Stomach smooth muscle (tissue), 2 donors: Measurements from ENCODE around the gene LRRC25.

Experiments
- H3K27ac ChIP-seq: one replicate; pipeline ENCODE4 v1.7.0; 2013; ENCODE audit warnings: mild to moderate bottlenecking, low read length, inconsistent platforms
- H3K27me3 ChIP-seq, 2 donors: one replicate each; pipeline ENCODE4 v1.7.0; 2013; ENCODE audit warnings: low read length in 2 of 2; ENCODE audit not compliant: insufficient read depth in 2 of 2, control insufficient read depth in 1 of 2
- H3K36me3 ChIP-seq, 2 donors: one replicate each; pipeline ENCODE4 v1.7.0; 2013; ENCODE audit warnings: low read length in 2 of 2; ENCODE audit not compliant: control insufficient read depth in 2 of 2, insufficient read depth in 2 of 2
- H3K4me1 ChIP-seq: one replicate; pipeline ENCODE4 v1.7.0; 2013; ENCODE audit warnings: low read length; ENCODE audit not compliant: control insufficient read depth, insufficient read depth
- H3K4me3 ChIP-seq, 2 donors: one replicate each; pipeline ENCODE4 v1.7.0; 2013; ENCODE audit warnings: low read length in 2 of 2
- H3K9ac ChIP-seq, 2 donors: one replicate each; pipeline ENCODE4 v1.7.0; 2013; ENCODE audit warnings: low read length in 2 of 2, mild to moderate bottlenecking in 1 of 2
- H3K9me3 ChIP-seq, 2 donors: one replicate each; pipeline ENCODE4 v1.7.0; 2013; ENCODE audit warnings: low read length in 2 of 2; ENCODE audit not compliant: control insufficient read depth in 2 of 2
- donor health status: healthy.
- donor health status: Pancreatic carcinoma.

LRRC25 gene

DNA sequence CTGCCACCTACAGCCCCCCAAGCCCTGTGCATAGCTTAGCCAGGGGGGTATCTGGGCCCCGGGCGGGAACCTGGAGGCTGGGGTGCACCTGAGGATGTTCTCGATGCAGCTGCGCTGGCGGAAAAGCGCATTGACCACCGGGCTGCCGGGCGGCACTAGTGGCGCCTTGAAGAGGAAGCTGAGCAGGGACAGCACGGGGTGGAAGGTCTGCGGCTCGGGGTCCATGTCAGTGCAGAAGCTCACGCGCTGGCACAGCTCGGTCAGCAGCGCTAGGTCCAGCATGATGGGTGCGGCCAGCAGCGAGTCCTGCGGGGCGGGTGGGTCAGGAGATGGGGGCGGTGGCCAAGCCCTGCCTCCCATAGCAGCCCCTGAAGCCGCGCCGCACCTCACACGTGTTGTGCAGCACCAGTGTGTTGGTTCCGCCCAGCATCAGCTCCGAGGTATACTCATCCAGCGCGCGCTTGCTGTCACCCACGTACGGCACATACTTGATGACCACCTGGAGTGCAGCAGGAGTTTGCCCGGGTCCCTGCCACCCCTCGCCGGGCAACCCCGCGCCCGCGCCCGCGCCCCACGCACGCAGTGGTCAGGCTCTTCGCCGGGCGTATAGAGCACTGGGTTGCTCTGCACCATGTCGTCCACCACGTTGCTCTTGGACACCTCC, 37.9 kb upstream of the LRRC25 start:
- Histone ChIP-seq H3K4me1 (peaks cover 35% of the 10 kb centered on the region), H3K36me3 (no peaks in the 10 kb centered on the region), H3K27me3 (peaks cover 2 to 17% of the 10 kb centered on the region in 2 donors), H3K4me3 (no peak overlapping the region), H3K9me3 (no peaks in the 10 kb centered on the region), H3K9ac (no peak overlapping the region), H3K27ac (no peak overlapping the region)

DNA sequence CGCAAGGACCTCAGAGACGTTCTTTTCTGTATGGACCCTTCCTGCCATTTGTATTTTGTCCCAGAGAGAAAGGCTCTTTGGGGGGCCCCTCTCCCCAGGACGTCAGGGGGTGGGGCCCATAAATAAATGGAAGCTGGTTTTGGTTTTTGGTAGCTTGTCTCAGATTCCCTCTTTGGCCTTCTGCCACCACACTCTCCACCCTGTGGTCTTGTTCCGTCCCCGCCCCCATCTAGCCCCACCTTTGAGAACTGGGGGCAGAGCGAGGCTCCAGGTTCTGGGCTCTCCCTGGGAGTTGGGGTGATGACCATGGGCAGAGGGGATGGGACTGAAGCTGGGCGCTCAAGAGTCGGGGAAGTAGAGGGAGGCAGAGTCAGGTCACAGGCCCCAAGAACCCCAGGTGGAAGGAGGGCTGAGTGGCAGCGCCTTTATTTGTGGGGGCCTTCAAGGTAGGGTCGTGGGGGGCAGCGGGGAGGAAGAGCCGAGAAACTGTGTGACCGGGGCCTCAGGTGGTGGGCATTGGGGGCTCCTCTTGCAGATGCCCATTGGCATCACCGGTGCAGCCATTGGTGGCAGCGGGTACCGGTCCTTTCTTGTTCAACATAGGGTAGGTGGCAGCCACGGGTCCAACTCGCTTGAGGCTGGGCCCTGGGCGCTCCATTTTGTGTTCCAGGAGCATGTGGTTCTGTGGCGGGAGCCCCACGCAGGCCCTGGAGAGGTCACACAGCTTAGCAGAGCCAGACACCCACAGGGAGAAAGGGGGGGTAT, 37.2 kb upstream of the LRRC25 start:
- H3K27me3 ChIP-seq: peaks cover 2 to 17% of the 10 kb centered on the region in 2 donors
- no peaks in the 10 kb centered on the region for H3K9me3 ChIP-seq
- no peak overlapping the region for H3K27ac ChIP-seq
- no peaks in the 10 kb centered on the region for H3K36me3 ChIP-seq
- peaks cover 38% of the 10 kb centered on the region for H3K4me1 ChIP-seq
- no peak overlapping the region for H3K9ac ChIP-seq
- no peak overlapping the region for H3K4me3 ChIP-seq

DNA sequence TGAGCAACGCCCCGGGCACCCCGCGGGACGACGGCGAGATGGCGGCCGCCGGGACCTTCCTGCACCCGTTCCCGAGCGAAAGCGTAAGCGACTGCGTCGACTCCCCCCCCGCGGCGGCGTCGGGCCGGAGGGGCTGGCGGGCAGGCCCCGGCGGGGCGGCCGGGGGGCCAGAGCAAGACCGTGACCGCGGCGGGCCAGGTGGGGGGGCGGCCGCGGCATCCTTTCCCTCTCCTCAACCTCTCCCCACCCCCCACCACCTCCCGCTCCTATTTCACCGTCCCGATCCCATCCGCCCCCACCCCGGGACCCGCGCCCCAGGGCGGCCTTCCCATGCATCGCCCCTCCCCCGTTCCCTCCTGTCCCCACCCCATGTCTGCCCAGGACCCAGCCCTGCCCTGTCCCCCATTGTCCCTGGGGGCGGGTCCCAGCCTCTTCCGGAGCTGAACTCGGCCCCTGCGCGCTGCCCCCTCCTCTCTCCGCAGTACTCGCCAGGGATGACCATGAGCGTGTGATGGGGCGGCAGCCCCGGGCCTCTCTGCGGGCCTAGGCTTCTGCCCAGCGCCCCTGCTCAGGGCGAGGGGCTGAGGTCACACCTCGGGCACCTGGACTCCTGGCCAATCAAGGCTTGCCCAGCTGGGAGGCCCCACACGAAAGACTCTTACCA, 36.4 kb upstream of the LRRC25 start:
- no peaks in the 10 kb centered on the region for H3K36me3 ChIP-seq
- no peak overlapping the region for H3K9ac ChIP-seq
- no peak overlapping the region for H3K27ac ChIP-seq
- peak overlapping the region in 1 of 2 donors; percentile 59 for H3K4me3 ChIP-seq
- peaks cover 2 to 12% of the 10 kb centered on the region in 2 donors for H3K27me3 ChIP-seq
- H3K4me1 ChIP-seq: peaks cover 42% of the 10 kb centered on the region
- H3K9me3 ChIP-seq: no peaks in the 10 kb centered on the region

GRCh38 chr19:18433015-18433691, 35.7 kb upstream of the LRRC25 start:
- Histone ChIP-seq H3K9me3 (no peaks in the 10 kb centered on the region), H3K27me3 (peaks cover 2 to 5% of the 10 kb centered on the region in 2 donors), H3K27ac (no peak overlapping the region), H3K36me3 (no peaks in the 10 kb centered on the region), H3K4me3 (peak overlapping the region in 1 of 2 donors; percentile 64), H3K9ac (peak overlapping the region in 1 of 2 donors; percentile 42), H3K4me1 (peaks cover 39% of the 10 kb centered on the region)

- Histone ChIP-seq H3K36me3 (no peaks in the 10 kb centered on the region), H3K27me3 (peaks cover 2 to 4% of the 10 kb centered on the region in 2 donors), H3K9ac (no peak overlapping the region), H3K4me3 (peak overlapping the region in 1 of 2 donors; percentile 64), H3K4me1 (peaks cover 38% of the 10 kb centered on the region), H3K9me3 (no peaks in the 10 kb centered on the region), H3K27ac (no peak overlapping the region)
Measured at GRCh38 chr19:18432275-18433014, 35.0 kb upstream of the LRRC25 start.

- H3K9ac ChIP-seq: no peak overlapping the region
- peaks cover 2 to 4% of the 10 kb centered on the region in 2 donors for H3K27me3 ChIP-seq
- H3K36me3 ChIP-seq: no peaks in the 10 kb centered on the region
- H3K27ac ChIP-seq: no peak overlapping the region
- no peaks in the 10 kb centered on the region for H3K9me3 ChIP-seq
- H3K4me3 ChIP-seq: no peak overlapping the region
- H3K4me1 ChIP-seq: peaks cover 42% of the 10 kb centered on the region
Measured at GRCh38 chr19:18431351-18432197, 34.2 kb upstream of the LRRC25 start.

DNA sequence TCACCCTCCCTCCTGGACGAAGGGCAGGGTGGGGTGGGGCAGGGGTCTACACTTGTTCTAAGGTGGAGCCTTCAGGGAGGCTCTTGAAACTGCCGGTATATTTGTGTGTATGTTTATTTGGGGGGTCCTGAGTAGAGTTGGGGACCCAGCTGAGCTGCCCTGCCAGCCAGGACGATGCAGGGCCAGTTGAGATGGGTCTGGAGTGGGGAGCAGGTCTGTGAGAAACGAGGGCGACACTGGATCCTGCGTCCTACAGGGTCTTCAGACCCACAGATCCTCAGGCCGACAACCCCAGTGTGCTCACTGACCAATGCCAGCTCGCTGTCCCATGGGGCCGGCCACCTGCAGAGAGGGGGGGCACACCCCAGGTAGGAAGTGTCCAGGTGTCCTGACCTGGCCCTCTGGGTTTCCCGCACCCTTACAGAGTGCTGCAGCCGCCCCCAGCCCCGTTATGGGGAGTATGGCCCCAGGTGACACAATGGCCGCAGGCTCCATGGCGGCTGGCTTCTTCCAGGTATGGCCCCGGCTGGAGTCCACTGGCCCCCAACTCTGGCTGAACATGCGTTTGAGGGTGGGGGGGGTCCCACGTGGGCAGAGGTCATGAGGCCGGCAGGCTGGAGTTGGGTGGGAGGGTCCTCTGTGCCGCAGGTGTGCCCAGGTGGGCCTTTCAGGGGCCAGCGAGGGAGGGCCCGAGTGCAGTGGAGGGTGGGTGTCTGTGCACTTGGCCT, 33.2 kb upstream of the LRRC25 start:
- Histone ChIP-seq H3K9ac (no peak overlapping the region), H3K27me3 (peaks cover 0 to 4% of the 10 kb centered on the region in 2 donors), H3K4me3 (no peak overlapping the region), H3K27ac (no peak overlapping the region), H3K4me1 (peaks cover 47% of the 10 kb centered on the region), H3K36me3 (no peaks in the 10 kb centered on the region), H3K9me3 (no peaks in the 10 kb centered on the region)

DNA sequence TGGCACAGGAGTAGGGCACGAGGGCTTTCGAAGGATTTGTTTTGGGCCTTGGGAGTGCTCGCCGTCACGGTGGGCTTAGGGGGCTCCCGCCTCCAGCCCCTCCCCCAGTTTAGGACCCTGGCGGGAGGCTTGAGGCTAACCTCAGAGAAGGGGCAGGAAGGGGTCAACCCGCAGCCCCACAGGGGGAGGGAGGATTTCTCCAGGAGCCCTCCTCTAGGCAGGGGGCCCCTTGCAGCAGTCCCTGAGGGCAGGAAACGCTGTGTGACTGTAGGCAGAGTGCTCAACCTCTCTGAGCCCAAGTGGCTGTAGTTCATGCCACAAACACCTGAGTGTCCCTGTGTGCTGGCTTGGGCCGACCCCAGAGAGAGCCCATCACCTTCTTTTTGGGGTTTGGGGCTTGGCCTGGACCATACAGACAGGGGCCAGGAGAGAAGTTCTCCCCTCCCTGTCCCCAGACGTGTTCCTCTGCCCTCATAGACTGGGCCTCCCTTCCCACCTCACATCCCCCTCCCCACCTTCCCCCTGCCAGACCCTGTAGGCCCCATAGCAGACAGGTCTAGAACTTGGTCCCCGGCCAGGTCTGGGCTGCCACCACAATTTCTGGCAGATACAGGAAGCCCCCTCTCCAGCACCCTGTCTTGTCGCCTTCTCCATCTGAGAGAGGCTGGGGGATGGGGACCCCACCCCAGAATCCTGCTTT, 32.4 kb upstream of the LRRC25 start:
- H3K36me3 ChIP-seq: no peaks in the 10 kb centered on the region
- H3K9ac ChIP-seq: no peak overlapping the region
- peaks cover 53% of the 10 kb centered on the region for H3K4me1 ChIP-seq
- H3K4me3 ChIP-seq: peak overlapping the region in 1 of 2 donors; percentile 63
- no peak overlapping the region for H3K27ac ChIP-seq
- H3K9me3 ChIP-seq: no peaks in the 10 kb centered on the region
- peaks cover 0 to 4% of the 10 kb centered on the region in 2 donors for H3K27me3 ChIP-seq
